ENCODE data around the gene CDC42SE2.

DNA sequence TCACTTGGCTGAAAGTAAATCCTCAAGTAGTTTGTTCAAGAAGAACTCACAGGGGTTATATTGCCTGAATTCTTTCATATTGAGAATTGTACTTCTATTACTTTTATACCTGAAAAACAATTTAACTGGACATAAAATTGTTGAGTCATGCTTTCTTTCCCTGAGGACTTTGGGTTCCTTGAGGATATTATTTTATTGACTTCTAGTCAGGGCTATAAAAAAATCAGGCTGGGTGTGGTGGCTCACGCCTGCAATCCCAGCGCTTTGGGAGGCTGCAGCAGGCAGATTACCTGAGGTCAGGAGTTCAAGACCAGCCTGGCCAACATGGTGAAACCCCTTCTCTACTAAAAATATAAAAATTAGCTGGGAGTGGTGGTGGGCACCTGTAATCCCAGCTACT is 17.9 kb upstream of the CDC42SE2 start:
- TF ChIP-seq, protein P1, sequence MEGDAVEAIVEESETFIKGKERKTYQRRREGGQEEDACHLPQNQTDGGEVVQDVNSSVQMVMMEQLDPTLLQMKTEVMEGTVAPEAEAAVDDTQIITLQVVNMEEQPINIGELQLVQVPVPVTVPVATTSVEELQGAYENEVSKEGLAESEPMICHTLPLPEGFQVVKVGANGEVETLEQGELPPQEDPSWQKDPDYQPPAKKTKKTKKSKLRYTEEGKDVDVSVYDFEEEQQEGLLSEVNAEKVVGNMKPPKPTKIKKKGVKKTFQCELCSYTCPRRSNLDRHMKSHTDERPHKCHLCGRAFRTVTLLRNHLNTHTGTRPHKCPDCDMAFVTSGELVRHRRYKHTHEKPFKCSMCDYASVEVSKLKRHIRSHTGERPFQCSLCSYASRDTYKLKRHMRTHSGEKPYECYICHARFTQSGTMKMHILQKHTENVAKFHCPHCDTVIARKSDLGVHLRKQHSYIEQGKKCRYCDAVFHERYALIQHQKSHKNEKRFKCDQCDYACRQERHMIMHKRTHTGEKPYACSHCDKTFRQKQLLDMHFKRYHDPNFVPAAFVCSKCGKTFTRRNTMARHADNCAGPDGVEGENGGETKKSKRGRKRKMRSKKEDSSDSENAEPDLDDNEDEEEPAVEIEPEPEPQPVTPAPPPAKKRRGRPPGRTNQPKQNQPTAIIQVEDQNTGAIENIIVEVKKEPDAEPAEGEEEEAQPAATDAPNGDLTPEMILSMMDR (conservative IDR thresholded peaks at IDR 0.05), result no peak
- no peak for TF ChIP-seq EZH2 (IDR thresholded peaks at IDR 0.05; ENCODE audit: low read depth)

Data from PC-9 (cell line).